DMS114 treated with DMSO at 0.1 percent for 48 hours (cell line): ENCODE results near the gene PDE11A.
"Not testable (repeated sequence)": the region's sequence is repeated elsewhere in the genome, so short reads cannot be mapped to it uniquely, and the experiment has no call there.

ENCODE experiments used
- DNase-seq: peaks from one replicate; lab custom pipeline; 2025; ENCODE audit not compliant: unreplicated experiment; lab: John Stamatoyannopoulos, UW

The PDE11A gene

GRCh38 chr2:178074123-178075005, 1.8 kb upstream of the PDE11A start:
- DNase-seq, result no peak

- DNase-seq, result no peak
Measured at GRCh38 chr2:178072000-178072382, 586 bp downstream of the PDE11A start.

- no peak for DNase-seq
Measured at GRCh38 chr2:178070824-178071223, 1.8 kb downstream of the PDE11A start.

- DNase-seq, result no peak
Measured at GRCh38 chr2:178069551-178069950, 3.0 kb downstream of the PDE11A start.

GRCh38 chr2:178068823-178069454, 3.6 kb downstream of the PDE11A start:
- no peak for DNase-seq

- DNase-seq, result no peak
Measured at GRCh38 chr2:178066890-178067669, 5.5 kb downstream of the PDE11A start.

- no peak for DNase-seq
Measured at GRCh38 chr2:178066324-178066723, 6.3 kb downstream of the PDE11A start.

GRCh38 chr2:178059681-178060080, 12.9 kb downstream of the PDE11A start:
- DNase-seq, result no peak

- DNase-seq, result no peak
Measured at GRCh38 chr2:178059111-178059510, 13.5 kb downstream of the PDE11A start.

GRCh38 chr2:178057179-178057680, 15.3 kb downstream of the PDE11A start:
- no peak for DNase-seq

- DNase-seq, result no peak
Measured at GRCh38 chr2:178056345-178056744, 16.2 kb downstream of the PDE11A start.

- DNase-seq, result not testable (repeated sequence)
Measured at GRCh38 chr2:178051257-178051656, 21.3 kb downstream of the PDE11A start.

GRCh38 chr2:178047391-178047790, 25.2 kb downstream of the PDE11A start:
- DNase-seq, result no peak

GRCh38 chr2:178044836-178045235, 27.7 kb downstream of the PDE11A start:
- no peak for DNase-seq

GRCh38 chr2:178043266-178043665, 29.3 kb downstream of the PDE11A start:
- no peak for DNase-seq

- not testable (repeated sequence) for DNase-seq
Measured at GRCh38 chr2:178033583-178033982, 39.0 kb downstream of the PDE11A start.

- DNase-seq, result no peak
Measured at GRCh38 chr2:178029342-178029741, 43.2 kb downstream of the PDE11A start.

- DNase-seq, result no peak
Measured at GRCh38 chr2:178025551-178026185, 46.9 kb downstream of the PDE11A start.

GRCh38 chr2:178018141-178018540, 54.4 kb downstream of the PDE11A start:
- no peak for DNase-seq

GRCh38 chr2:178016612-178017011, 56.0 kb downstream of the PDE11A start:
- no peak for DNase-seq

GRCh38 chr2:178012639-178013038, 59.9 kb downstream of the PDE11A start:
- DNase-seq, result no peak
